Measurements from ENCODE around the gene COPS2. TPM values are rescaled to one million over a fixed set of nuclear protein-coding genes. Genes with fewer than 3 reads are reported as not detected.
"Not testable (repeated sequence)": the region's sequence is repeated elsewhere in the genome, so short reads cannot be mapped to it uniquely, and the experiment has no call there.

Gene COPS2
- total RNA-seq: 66.9 TPM

GRCh38 chr15:49155110-49155833, at the start of gene COPS2:
Gene COPS2 (minus strand): TSS chr15:49155599. CDS start chr15:49155578, 21 bp downstream.
- DNase-seq (ENCODE audit: low spot score in 2 of 2) (peak; percentile 57 to 75), FAIRE-seq (no peak)

DNA sequence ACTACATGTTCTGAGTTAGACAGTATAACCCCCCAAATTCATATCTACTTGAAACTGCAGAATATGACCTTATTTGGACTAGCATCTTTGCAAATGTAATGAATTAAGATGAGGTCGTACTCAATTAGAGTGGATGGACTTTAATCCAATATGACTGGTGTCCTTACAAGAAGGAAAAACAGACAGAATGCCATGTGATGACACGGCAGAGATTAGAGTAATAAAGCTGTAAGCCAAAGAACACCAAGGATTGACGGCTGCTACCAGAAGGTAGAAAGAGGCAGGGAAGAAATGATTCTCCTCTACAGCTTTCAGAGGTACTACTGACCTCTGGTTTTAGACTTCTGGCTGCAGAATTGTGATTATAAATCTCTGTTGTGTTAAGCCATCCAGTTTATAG, 44.9 kb upstream of the COPS2 start:
- DNase-seq (ENCODE audit: low spot score in 2 of 2) (no peak), FAIRE-seq (no peak)

DNA sequence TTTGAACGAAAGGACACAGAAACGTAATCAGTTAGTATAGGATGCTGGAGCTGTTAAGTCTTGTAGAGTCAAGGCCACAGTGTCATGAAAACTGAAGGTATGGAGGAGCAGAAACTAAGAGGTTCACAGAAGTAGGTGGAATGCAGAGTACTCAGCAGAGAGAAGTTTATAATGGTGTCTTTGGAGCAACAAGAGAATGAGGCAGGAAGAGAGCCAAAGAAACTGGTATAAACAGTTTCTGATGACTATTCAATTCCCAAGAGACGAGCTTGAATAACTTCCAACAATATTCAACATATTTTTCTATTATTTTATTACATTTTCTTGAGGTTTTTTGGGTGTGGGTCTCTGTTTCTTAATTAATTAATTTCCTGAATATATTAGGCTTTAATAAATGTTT, 44.3 kb upstream of the COPS2 start:
- DNase-seq (ENCODE audit: low spot score in 2 of 2): no peak

DNA sequence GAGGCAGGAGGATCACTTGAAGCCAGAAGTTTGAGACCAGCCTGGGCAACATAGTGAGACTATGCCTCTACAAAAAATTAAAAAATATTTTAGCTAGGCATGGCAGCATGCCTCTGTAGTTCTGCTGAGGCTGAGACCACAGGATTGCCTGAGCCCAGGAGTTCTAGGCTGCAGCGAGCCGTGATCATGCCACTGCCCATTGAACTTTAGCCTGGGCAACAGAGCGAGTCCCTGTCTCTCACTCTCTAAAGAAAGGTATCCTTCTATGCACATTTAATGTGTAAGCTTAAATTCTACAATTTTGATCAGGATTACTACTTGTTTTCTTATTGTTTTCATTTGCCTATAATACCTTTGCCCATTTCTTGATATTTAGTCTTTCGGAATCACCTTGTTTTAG, 41.5 kb upstream of the COPS2 start:
- DNase-seq (ENCODE audit: low spot score in 2 of 2) (no peak), FAIRE-seq (no peak)

More for the DNA sequence above, 44.3 kb upstream of the COPS2 start:
- FAIRE-seq: no peak

- FAIRE-seq (no peak), DNase-seq (ENCODE audit: low spot score in 2 of 2) (no peak)
Measured at GRCh38 chr15:49191892-49192291, 36.5 kb upstream of the COPS2 start.

- DNase-seq (ENCODE audit: low spot score in 2 of 2): no peak
- FAIRE-seq: no peak
Measured at GRCh38 chr15:49190586-49190985, 35.2 kb upstream of the COPS2 start.

DNA sequence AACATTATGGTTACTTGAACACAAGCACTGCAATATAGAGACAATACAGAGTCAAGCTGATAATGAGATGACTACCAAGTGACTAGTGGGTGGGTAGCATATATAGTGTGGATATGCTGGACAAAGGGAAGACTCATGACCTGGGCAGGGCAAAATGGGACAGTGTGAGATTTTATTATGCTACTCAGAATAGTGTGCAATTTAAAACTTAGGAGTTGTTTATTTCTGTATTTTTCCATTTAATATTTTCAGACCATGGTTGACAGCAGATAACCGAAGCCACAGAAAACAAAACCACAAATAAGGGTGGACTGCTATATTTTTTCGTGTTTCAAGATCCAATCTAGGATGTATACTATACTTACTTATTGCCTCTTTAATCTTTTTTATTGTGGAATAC, 34.2 kb upstream of the COPS2 start:
- FAIRE-seq (no peak), DNase-seq (ENCODE audit: low spot score in 2 of 2) (no peak)

GRCh38 chr15:49188933-49189332, 33.5 kb upstream of the COPS2 start:
- no peak for FAIRE-seq
- no peak for DNase-seq (ENCODE audit: low spot score in 2 of 2)

GRCh38 chr15:49187549-49188245, 32.3 kb upstream of the COPS2 start:
- DNase-seq (ENCODE audit: low spot score in 2 of 2): no peak
- FAIRE-seq: no peak

- no peak for FAIRE-seq
Measured at GRCh38 chr15:49185473-49185872, 30.1 kb upstream of the COPS2 start.

GRCh38 chr15:49183741-49184140, 28.3 kb upstream of the COPS2 start:
- not testable (repeated sequence) for DNase-seq (ENCODE audit: low spot score in 2 of 2); FAIRE-seq

More at GRCh38 chr15:49185473-49185872, 30.1 kb upstream of the COPS2 start:
- no peak for DNase-seq (ENCODE audit: low spot score in 2 of 2)

DNA sequence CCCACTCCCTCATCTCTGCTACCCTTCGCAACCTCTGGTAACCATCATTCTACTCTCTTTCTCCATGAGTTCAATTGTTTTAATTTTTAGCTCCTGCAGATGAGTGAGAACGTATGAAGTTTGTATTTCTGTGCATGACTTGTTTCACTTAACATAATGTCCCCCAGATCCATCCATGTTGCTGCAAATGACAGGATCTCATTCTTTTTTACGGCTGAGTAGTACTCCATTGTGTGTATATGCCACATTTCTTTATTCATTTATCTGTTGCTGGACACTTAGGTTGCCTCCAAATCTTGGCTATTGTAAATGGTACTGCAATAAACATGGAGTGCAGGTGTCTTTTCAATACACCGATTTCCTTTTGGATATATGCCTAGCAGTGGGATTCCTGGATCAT, 26.7 kb upstream of the COPS2 start:
- DNase-seq (ENCODE audit: low spot score in 2 of 2) (no peak), FAIRE-seq (no peak)

- FAIRE-seq: peak; percentile 17
Measured at GRCh38 chr15:49179433-49180190, 24.2 kb upstream of the COPS2 start.

GRCh38 chr15:49178497-49178896, 23.1 kb upstream of the COPS2 start:
- DNase-seq (ENCODE audit: low spot score in 2 of 2) (no peak), FAIRE-seq (no peak)

More at GRCh38 chr15:49179433-49180190, 24.2 kb upstream of the COPS2 start:
- no peak for DNase-seq (ENCODE audit: low spot score in 2 of 2)

DNA sequence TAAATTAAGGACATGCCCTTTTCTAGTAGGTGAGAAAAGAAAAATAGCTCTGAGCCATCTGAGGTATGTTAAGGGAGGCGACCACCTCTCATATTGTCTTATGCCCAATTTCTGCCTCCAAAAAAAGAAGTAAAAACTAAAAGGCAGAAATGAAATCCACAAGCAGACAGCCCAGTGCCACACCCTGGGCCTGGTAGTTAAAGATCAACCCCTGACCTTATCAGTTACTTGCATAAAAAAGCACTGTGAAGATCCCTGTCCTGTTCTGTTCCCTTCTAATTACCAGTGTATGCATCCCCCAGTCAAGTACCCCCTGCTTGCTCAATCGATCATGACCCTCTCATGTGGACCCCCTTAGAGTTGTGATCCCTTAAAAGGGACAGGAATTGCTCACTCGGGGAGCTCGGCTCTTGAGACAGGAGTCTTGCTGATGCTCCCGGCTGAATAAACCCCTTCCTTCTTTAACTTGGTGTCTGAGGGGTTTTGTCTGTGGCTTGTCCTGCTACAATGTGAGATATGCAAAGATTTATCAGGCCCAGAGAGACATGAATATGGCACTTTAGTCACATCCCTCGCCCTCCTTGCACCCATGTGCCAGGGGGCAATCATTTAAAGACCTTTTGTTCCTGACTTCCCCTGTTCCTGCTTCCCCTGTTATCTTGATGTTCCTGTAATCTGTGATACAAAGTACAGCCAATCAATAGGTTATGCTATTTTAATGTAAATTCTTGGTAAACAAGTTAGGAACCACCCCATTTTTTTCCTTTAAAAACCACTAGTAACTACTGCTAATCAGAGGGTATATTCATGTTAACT, 20.4 kb upstream of the COPS2 start:
- FAIRE-seq; DNase-seq (ENCODE audit: low spot score in 2 of 2): not testable (repeated sequence)

- FAIRE-seq: no peak
- no peak for DNase-seq (ENCODE audit: low spot score in 2 of 2)
Measured at GRCh38 chr15:49174902-49175301, 19.5 kb upstream of the COPS2 start.

GRCh38 chr15:49171790-49172189, 16.4 kb upstream of the COPS2 start:
- FAIRE-seq (no peak), DNase-seq (ENCODE audit: low spot score in 2 of 2) (no peak)

GRCh38 chr15:49169880-49170597, 14.6 kb upstream of the COPS2 start, which contains the start of gene GALK2:
Gene GALK2 (plus strand): TSS chr15:49170247. CDS start chr15:49170323, 76 bp downstream.
- DNase-seq (ENCODE audit: low spot score in 2 of 2) (peak; percentile 31 to 58), FAIRE-seq (no peak)

DNA sequence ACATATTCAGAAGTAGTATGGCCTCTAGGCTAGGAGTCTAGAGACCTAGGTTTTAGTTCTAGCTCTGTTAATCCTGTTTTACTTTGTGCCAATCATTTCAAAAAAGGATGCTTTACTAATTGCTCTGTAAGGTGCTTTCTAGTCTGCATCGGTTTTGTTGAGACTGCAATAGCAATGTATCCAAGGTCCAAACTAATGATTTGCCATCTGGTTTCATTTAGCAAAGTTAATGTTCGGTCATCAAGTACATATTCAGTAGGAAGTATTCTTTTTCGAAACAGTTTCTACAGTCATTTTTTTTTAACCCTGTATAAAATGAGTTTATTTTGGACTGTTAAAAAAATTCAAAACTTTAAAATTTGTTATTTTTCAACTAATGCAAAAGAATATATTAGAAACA, 12.6 kb upstream of the COPS2 start:
- no peak for DNase-seq (ENCODE audit: low spot score in 2 of 2)
- no peak for FAIRE-seq

DNA sequence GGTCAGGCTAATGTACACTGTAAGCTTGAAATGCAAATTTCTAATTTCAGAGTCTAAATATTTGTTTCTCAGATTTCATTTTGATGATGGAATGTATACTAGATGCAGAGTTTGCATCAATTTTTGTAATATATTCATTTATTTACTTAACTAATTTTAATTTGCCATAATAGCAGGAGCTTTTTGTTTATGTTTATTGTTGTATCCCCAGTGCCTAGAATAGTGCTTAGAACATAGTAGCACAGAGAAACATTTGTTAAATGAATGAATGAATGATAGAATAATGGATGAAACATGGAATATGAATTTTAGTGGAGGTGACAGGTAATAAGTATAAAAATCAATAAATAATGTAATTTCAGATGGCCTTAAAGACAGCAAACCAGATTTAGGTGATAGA, 9.5 kb upstream of the COPS2 start:
- DNase-seq (ENCODE audit: low spot score in 2 of 2) (no peak), FAIRE-seq (no peak)
